Measurements from ENCODE around the gene RXRA.

Gene RXRA

DNA sequence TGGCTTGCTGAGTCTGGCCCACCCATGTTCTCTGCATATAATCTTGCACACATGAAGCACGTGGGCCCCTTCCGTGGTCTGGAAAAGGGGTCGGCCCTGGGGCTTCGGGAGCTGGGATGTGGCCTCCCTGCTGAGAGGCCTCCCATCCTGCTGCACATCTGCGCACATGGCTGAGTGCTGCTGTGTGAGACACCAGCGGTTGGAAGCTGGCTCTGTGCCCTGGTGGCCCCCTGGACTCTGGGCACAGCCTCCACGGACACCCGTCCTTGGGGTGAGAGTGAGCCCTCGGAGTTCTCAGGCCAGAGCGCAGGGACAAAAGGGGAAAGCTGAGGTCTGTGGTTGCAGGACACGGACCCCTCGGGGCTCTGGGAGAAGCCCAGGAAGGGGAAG, 115.8 kb downstream of the RXRA start:
- DNase-seq: peak in 1 of 51 donors; percentile 34

DNA sequence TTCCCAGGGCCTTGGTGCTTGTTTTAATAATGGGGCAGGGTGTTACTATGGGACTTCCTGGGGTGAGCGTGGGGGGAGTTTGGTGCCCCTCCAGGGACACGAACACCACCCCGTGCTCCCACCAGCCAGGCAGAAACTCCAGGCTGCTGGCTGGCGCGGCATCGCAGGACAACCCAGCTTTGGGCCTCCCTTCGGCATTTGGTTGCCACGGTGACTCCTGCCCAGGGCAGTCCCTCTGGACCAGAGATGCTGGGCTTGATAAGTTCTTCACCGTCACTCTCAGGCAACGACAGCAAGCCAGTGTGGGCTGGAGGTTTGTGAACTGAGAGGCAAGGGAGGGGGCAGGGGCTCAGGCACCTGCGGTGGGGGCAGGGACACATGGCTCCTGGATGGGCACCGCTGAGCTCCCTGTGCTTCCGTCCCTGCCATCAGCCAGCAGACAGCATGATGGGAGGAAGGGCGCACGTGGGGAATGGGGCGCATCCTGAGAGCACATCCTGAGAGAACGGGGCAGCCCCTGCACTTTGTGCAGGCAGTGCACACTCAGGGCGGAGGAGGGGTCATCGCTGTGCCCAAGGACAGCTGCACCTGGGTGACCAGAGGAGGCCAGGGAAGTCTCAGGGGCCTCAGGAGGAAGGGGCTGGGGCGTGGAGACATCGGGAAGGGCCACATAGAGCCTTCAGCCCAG, 116.4 kb downstream of the RXRA start:
- peak in 3 of 51 donors; percentile 24 to 46 (median 30) for DNase-seq

DNA sequence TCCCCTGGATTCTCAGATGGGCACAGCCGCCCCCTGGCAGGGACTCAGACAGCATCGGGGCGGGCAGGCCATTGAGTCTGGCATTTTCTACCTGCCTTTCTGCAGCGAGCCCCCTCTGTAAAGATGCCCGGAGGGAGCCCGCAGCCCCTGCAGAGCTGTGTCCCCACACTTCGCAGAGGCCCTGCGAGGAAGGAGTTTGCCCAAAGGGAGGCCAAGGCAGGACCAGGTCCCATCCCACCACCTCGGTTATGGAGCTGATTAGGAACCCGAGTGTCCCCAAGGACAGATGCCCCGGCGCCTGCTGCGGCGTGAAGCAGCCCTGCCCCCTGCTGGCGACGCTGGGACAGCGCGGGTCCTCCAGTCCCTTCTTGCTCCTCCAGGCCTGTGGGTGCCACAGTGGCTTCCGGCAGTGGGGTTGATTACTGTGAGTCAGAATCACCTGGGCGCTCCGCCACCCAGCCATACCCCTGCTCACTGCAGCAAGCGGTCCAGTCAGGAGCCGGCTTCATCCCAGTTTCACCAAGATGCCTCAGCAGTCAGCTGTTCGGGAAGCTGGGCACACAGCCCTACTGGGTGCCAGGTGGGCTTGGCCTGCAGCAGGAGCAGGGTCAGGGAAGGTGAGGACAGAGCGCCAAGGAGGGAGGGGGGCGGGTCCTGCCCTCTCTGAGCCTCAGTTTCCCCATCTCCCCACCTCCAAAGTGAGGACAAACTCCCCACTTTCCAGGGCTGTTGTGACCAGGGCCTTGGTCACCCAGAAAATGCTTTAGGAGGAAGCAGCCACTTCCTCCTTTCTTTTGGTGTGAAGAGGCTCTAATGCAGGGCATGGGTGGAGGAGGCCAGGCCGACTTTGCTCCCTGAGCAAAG, 117.2 kb downstream of the RXRA start:
- peak in 48 of 51 donors; percentile 23 to 90 (median 74) for DNase-seq

DNA sequence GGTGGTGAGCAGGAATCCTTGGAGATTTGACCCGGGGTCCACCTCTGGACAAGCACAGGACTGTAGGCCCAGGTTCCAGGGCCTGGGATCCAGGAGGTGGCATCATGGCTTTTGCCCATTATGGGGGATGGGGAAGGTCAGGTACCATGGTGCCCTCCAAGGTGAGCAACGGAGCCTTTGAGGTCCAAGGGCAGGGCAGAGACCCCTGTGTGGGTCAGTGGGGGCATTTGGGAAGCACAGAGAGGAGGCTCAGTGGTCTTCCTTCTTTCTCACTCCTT, 117.7 kb downstream of the RXRA start:
- DNase-seq: no peak

DNA sequence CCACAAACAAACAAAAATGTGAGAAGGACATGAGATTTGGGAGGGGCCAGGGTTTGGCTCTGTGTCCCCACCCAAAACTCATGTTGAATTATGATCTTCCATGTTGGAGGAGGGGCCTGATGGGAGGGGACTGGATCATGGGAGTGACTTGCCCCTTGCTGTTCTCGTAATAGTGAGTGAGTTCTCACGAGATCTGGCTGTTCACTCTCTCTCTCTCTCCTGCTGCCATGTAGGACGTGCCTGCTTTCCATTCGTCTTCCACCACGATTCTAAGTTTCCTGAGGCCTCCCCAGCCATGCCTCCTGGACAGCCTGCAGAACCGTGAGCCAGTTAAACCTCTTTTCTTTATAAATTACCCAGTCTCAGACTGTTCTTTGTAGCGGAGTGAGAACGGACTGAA, 118.7 kb downstream of the RXRA start:
- no peak for DNase-seq

DNA sequence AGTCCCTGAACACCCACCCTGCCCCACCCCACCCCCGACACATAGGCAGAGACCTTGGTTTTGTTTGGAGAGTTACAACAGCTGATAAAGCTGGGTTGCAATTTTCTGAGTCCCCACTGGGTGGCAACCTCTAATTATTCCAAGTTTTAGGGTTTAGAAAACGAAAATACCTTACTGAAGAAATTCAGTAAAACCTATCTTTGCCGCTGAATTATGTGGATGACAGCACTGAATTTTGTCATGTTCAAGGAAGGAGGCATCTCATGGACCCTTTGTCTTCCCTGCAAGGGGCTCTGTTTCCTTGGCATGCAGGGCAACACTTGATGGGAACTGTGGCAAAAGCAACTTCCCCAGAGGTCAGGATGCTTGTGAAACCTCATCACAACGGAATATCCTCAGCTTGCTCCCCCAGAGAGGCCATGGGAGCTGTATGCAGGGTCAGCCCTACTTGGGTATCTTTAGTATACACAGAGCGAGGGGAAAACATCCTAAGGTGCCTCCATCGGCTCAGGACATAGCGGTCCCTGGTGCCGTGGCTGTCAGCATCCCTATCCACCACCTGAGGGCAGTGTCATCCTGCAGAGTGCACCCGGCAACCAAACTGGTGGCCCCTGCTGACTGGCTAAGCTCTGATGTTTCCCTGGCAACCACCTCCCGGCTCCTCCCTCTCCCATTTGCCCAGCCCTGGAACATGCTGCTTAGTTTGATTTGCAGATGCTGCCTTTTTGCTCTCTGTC, 123.1 kb downstream of the RXRA start:
- DNase-seq: peak in 48 of 51 donors; percentile 31 to 93 (median 81)

DNA sequence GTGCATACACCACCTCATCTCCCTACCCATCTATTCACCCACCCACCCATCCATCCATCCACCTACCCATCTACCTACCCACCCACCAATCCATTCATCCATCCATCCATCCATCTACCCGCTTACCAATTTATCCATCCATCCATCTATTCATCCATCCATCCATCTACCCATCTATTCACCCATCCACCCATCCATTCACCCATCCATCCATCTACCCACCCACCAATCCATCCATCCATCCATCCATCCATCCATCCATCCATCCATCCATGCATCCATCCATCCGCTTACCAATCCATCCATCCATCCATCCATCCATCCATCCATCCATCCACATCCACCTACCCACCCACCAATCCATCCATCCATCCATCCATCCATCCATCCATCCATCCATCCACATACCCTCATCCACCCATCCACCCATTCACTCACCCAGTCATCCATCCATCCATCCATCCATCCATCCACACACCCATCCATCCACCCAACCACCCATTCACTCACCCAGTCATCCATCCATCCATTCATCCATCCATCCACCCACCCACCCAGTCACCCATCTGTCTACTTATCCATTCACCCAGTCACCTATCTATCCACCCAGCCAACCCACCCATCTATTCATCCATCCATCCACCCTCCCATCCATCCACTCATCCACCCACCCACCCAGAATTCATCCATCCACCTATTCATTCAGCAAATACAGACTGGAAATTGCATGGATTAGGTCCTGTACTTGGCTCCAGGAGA, 125.6 kb downstream of the RXRA start:
- no peak for DNase-seq

DNA sequence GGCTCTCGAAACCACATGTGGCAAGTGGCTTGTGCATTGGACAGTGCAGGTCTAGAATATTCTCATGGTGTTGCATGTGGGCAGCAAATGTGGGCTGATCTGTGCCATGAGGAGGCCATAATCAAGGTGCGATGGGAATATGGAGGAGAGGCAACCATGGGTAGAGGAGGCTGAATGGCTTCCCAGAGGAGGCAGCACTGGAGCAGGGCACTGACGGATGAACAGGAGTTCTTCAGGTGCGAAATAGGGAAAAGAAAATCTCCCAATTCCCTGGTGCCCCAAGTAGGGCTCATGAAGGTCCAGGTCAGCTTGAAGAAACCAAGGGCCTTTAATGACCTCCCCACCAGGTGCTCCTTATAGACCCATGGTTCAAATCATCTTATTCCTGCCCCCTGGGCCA, 126.5 kb downstream of the RXRA start:
- no peak for DNase-seq

DNA sequence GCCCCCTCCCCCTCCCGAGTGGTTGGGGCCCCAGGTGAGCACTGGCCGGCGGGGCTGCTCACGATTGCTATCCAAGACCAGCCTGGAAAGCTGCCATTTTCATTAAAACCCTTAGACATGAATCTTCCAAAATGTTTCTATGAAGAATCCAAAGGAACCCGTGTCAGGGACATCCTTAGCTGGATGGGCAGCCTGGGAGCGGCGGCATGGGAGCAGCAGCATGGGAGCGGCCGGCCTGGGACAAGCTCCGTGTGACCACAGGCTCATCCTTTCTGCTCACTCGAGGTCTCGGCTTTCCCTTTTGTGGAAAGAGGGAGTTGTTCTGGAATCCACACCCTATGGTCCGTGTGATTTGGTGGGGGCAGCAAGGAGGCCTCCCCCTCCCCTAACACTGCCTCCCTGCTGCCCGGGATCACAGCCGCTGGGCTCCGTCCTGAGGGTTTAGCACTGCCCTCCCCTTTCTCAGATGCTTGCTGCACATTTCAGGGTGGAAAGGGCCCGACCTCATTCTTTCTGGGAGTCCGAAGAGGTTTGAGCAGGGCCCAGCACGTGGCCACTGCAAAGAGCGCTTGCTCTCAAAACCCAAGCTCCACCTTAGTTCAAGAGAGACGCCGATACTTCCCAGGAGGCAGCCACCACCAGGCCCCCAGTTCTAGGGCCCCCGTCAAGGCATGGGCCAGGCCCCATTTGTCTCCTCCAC, 127.7 kb downstream of the RXRA start:
- DNase-seq: no peak

DNA sequence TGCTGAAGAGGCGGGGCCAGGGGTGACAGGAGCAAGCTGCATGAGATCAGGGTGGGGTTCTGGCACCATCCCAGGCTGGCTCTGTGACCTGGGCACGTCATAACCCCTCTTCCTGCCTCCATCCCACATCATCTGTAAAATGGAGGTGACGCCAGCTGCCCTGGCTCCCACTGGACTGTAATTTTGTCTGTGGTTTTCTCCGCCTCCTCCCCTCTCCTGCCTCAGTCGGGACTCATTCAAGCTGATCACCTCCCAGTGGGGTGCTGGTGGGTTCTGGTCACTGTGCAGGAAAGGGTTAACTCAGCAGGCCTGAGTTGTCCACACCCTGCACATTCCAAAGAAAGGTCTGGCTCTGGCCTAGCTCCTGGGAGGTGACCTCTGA, 128.2 kb downstream of the RXRA start:
- no peak for DNase-seq

GRCh38 chr9:134455021-134455471, 128.8 kb downstream of the RXRA start:
- no peak for DNase-seq

DNA sequence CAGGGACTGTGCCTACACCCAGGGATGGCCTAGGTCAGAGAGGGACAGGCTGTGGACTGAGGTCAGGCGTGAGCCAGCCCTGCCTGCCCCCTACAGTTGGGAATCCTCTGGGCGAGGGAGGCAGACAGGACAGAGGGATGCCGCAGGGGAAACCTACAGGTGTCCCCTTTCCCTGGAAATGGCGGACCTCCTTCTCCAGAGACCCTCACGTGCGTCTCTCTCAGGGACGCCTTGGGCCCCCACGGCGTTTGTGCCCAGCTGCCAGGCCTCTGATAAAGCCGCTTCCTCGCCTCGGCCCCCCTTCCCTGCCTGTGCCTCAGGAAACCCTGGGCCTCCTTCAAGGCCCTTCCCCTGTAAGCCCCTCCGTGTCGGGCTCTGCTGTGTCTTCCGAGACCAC, 129.3 kb downstream of the RXRA start:
- no peak for DNase-seq

- peak in 16 of 51 donors; percentile 14 to 76 (median 32) for DNase-seq
Measured at GRCh38 chr9:134455934-134456755, 129.9 kb downstream of the RXRA start.

DNA sequence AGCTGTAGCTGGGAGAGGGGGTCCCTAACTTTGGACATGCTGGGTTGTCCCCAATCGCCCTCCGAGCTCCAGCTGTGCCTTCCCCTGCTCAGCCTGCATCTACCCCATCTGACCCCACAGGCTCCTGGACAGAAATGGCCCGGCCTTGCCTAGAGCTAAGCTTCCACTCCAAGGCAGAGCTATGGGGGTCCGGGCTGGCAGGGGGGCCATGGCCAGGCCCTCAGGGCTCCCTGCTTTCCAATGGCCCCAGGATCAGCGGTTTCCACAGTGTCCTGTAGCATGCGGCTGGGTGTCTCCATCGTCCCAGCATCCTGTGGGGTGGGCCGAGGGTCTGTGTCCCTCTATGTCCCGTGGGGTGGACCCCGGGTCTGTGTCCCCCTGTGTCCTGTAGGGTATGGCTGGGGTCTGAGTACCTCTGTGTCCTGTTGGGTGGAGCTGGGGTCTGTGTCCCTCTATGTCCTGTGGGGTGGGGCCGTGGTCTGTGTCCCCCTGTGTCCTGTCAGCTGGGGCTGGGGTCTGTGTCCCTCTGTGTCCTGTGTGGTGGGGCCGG, 130.6 kb downstream of the RXRA start:
- DNase-seq: no peak

GRCh38 chr9:134457321-134458206, 131.3 kb downstream of the RXRA start:
- DNase-seq: no peak

- DNase-seq: no peak
Measured at GRCh38 chr9:134458207-134459108, 132.2 kb downstream of the RXRA start.

DNA sequence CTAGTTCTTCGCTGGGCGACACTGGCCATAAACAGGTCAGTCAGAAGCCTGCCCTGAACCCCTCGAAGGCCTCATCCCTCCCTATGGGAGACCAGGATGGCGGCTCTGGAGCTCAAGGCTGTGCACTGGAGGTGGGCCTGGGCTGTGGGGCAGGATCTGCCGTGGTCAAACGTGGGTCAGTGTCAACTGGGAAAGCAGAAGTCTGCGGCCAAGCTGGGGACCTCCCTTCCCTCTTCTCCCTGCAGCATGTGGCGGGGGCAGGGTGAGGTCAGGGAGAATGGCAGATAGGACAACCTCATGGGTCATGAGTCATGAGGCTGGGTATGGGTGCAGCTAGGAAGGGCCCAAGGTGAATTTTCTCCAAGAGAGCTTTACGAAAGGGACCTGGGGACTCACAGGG, 132.9 kb downstream of the RXRA start:
- peak in 1 of 51 donors; percentile 24 for DNase-seq

DNA sequence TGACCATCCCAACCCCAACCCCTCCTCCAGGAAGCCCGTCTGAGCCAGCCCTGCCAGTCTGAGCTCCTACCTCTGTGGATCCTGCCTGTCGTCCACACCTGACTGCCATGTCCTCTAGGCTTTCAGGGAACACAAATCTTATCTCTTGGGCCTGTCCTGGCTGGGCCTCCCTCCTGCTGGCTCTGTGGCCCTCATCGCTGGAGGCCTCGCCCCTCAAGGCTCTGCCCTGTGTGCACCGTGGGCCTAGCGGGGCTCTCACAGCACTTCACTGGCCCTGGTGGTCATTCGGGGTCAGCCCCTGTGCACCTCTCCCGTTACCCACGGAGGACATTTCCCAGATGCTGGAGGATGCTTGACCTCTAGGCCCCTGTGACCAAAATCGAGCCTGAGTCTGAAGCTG, 133.3 kb downstream of the RXRA start:
- no peak for DNase-seq

Data from hypothalamus (tissue), 51 donors.